Breast epithelium (tissue), 3 donors: ENCODE results near the gene SYT7.

Experiments used
- CTCF ChIP-seq, 3 donors: fragments of 450-650 bp; IDR thresholded peaks; one replicate each; pipeline ENCODE4 v1.5.1; 2016 to 2017; ENCODE audit warnings: antibody characterized with exemption in 3 of 3, mild to moderate bottlenecking in 3 of 3, moderate library complexity in 3 of 3
- POLR2A ChIP-seq: fragments of 450-650 bp; IDR thresholded peaks from one replicate; pipeline ENCODE4 v1.6.1; 2016; ENCODE audit warnings: antibody characterized with exemption, mild to moderate bottlenecking, moderate library complexity

GRCh38 chr11:61510166-61510919 is 70.5 kb downstream of the SYT7 start:
- TF ChIP-seq POLR2A (no peak), CTCF (IDR thresholded peaks at IDR 0.05) (no peak)
